ENCODE data around the gene COX19.

COX19 gene

GRCh38 chr7:1019789-1020610 is 44.7 kb upstream of the COX19 start:
- no peak overlapping the region for H3K4me3 ChIP-seq (ENCODE audit: low read depth, low read length)
- TF ChIP-seq CTCF (IDR thresholded peaks at IDR 0.05; ENCODE audit: low read depth, low read length): no peak

GRCh38 chr7:1019255-1019785 is 44.0 kb upstream of the COX19 start:
- H3K4me3 ChIP-seq (ENCODE audit: low read depth, low read length): no peak overlapping the region

GRCh38 chr7:1018334-1018695 is 43.0 kb upstream of the COX19 start:
- H3K4me3 ChIP-seq (ENCODE audit: low read depth, low read length): no peak overlapping the region
- no peak for TF ChIP-seq CTCF (IDR thresholded peaks at IDR 0.05; ENCODE audit: low read depth, low read length)

More at GRCh38 chr7:1019255-1019785, 44.0 kb upstream of the COX19 start:
- no peak for TF ChIP-seq CTCF (IDR thresholded peaks at IDR 0.05; ENCODE audit: low read depth, low read length)

- H3K4me3 ChIP-seq (ENCODE audit: low read depth, low read length): no peak overlapping the region
- no peak for TF ChIP-seq CTCF (IDR thresholded peaks at IDR 0.05; ENCODE audit: low read depth, low read length)
Observed at GRCh38 chr7:1017586-1018333, 42.4 kb upstream of the COX19 start.

- no peak overlapping the region for H3K4me3 ChIP-seq (ENCODE audit: low read depth, low read length)
Observed at GRCh38 chr7:1016577-1017531, 41.5 kb upstream of the COX19 start.

More at GRCh38 chr7:1016577-1017531, 41.5 kb upstream of the COX19 start:
- TF ChIP-seq CTCF (IDR thresholded peaks at IDR 0.05; ENCODE audit: low read depth, low read length): no peak

All from WI38 (cell line).